K562 (cell line): ENCODE data around the gene POLD4. TPM values are rescaled to one million over a fixed set of nuclear protein-coding genes. Genes with fewer than 3 reads are reported as not detected.

Source experiments
- ATF4 ChIP-seq: fragments of 450-650 bp; formaldehyde crosslinking; IDR thresholded peaks from 2 replicates; pipeline ENCODE4 v1.4.0; 2022; ENCODE audit warnings: mild to moderate bottlenecking, moderate library complexity
- CHAMP1 ChIP-seq: fragments of 450-650 bp; IDR thresholded peaks from 2 replicates; pipeline ENCODE4 v1.6.1; 2016; ENCODE audit warnings: mild to moderate bottlenecking
- CREBBP ChIP-seq: IDR thresholded peaks from one replicate; pipeline ENCODE4 v1.6.1; 2012; ENCODE audit warnings: low read depth, mild to moderate bottlenecking, control low read depth, inconsistent platforms, low read length
- CTCFL ChIP-seq: IDR thresholded peaks from 2 replicates; pipeline ENCODE4 v1.6.1; 2011; ENCODE audit warnings: borderline replicate concordance, low read depth, mild to moderate bottlenecking, moderate library complexity, low read length; ENCODE audit not compliant: insufficient read depth, poor library complexity, severe bottlenecking
- ELF1 ChIP-seq: fragments of 200-800 bp; sonication (Bioruptor generic); IDR thresholded peaks from 2 replicates; pipeline ENCODE4 v1.6.1; 2016; ENCODE audit warnings: missing genetic modification characterization, missing compliant biosample characterization
- ETS1 ChIP-seq: conservative IDR thresholded peaks from 2 replicates; pipeline ENCODE4 v1.6.1; 2011; ENCODE audit warnings: low read depth, mild to moderate bottlenecking, low read length; ENCODE audit not compliant: control insufficient read depth
- EZH2 ChIP-seq: IDR thresholded peaks from 2 replicates; pipeline ENCODE4 v1.6.1; 2012; ENCODE audit warnings: low read depth, mild to moderate bottlenecking, inconsistent platforms, low read length, borderline replicate concordance
- FOS ChIP-seq: IDR thresholded peaks from 3 replicates; pipeline ENCODE4 v1.6.1; 2011; ENCODE audit not compliant: insufficient read length; ENCODE audit errors: extremely low read depth
- HSF4 ChIP-seq: fragments of 250-450 bp; sonication (Bioruptor Pico); IDR thresholded peaks from 2 replicates; pipeline ENCODE4 v2.1.2; 2022; ENCODE audit warnings: mild to moderate bottlenecking, moderate library complexity, borderline replicate concordance
- IFI16 ChIP-seq: fragments of 250-450 bp; sonication (Bioruptor Pico); IDR thresholded peaks from 2 replicates; pipeline ENCODE4 v2.1.2; 2022; ENCODE audit warnings: mild to moderate bottlenecking, inconsistent platforms
- KDM2B ChIP-seq: fragments of 250-450 bp; sonication (Bioruptor Pico); IDR thresholded peaks from 2 replicates; pipeline ENCODE4 v1.8.0; 2021; ENCODE audit warnings: mild to moderate bottlenecking, moderate library complexity
- L3MBTL2 ChIP-seq: fragments of 450-650 bp; IDR thresholded peaks from 2 replicates; pipeline ENCODE4 v1.6.1; 2016; ENCODE audit warnings: mild to moderate bottlenecking, moderate library complexity
- MXD1 ChIP-seq: fragments of 250-450 bp; sonication (Bioruptor Pico); IDR thresholded peaks from 2 replicates; pipeline ENCODE4 v1.8.0; 2021; ENCODE audit warnings: borderline replicate concordance, mild to moderate bottlenecking, moderate library complexity; ENCODE audit not compliant: poor library complexity, severe bottlenecking
- POLR2A ChIP-seq: fragments of 450-650 bp; conservative IDR thresholded peaks from 2 replicates; pipeline ENCODE4 v1.6.1; 2016
- ZFP36 ChIP-seq: fragments of 150-350 bp; IDR thresholded peaks from 2 replicates; pipeline ENCODE4 v1.6.1; 2018; ENCODE audit warnings: low read length, low read depth; ENCODE audit not compliant: partially characterized antibody
- ZKSCAN1 ChIP-seq: fragments of 150-350 bp; IDR thresholded peaks from 2 replicates; pipeline ENCODE4 v1.6.1; 2016; ENCODE audit warnings: low read depth, low read length
- ZNF830 ChIP-seq: fragments of 250-450 bp; sonication (Bioruptor Pico); IDR thresholded peaks from 2 replicates; pipeline ENCODE4 v1.5.0; 2021; ENCODE audit warnings: mild to moderate bottlenecking
- polyA plus RNA-seq, 8 experiments: library from polyadenylated mRNA; depleted of rRNA in 4 of 8; stranded (reverse) in 5 of 8; unstranded in 3 of 8; fragments of >200 nt; fragmentation: Nextera tagmentation in 2 of 8; fragmentation: Illumina TruSeq in 1 of 8; extraction: Ambion mirVana in 2 of 8; extraction: Trizol in 1 of 8; gene quantifications; 2 replicates each; pipeline versions ENCODE4 v1.2.1 to v1.2.3, GENCODE V29; 2011 to 2014; ENCODE audit warnings: inconsistent platforms in 1 of 8, missing spikeins in 1 of 8
- total RNA-seq, 7 experiments: library from RNA; depleted of rRNA in 6 of 7; stranded (reverse); fragments of >200 nt in 6 of 7; fragmentation: Illumina TruSeq in 2 of 7; extraction: Trizol in 2 of 7; gene quantifications; 2 replicates each; pipeline versions ENCODE4 v1.2.1 to v1.2.3, GENCODE V29; 2011 to 2021; ENCODE audit warnings: low replicate concordance in 1 of 7

POLD4 gene
- total and polyA plus RNA-seq, 9 of the 15 experiments (the other 6 are each of a cell fraction or from before 2014, with no cell fraction given), result 5.8 to 64.5 (median 18.3) TPM

- TF ChIP-seq ATF4 (CRISPR knock-in tag) (peak; percentile 19; the same call in 1 of the 2 replicates), IFI16 (no peak), FOS (peak; percentile 41), ZFP36 (no peak), CREBBP (no peak), L3MBTL2 (peak; percentile 26; the same call in 1 of the 2 replicates), ETS1 (no peak), HSF4 (CRISPR knock-in tag) (no peak), POLR2A (no peak), KDM2B (CRISPR knock-in tag) (no peak), ZKSCAN1 (no peak), EZH2 (no peak), ZNF830 (CRISPR knock-in tag) (no peak), CHAMP1 (no peak), ELF1 (no peak), CTCFL (no peak), MXD1 (CRISPR knock-in tag) (no peak)
These were observed 26.0 kb upstream of the POLD4 start (continued) for GRCh38 chr11:67379061-67380058.
